Sigmoid colon (tissue), 4 donors: ENCODE measurements around the gene FMO5.

Experiments
- CTCF ChIP-seq, 4 experiments: fragments of 450-650 bp in 3 of 4; fragments of 200-600 bp in 1 of 4; IDR thresholded peaks; one replicate each; pipeline ENCODE4 v1.5.1; 2016 to 2019; ENCODE audit warnings: antibody characterized with exemption in 4 of 4, mild to moderate bottlenecking in 3 of 4, moderate library complexity in 2 of 4
- EP300 ChIP-seq, 4 donors: sonication (generic); formaldehyde crosslinking; IDR thresholded peaks; one replicate each; pipeline ENCODE4 v1.6.1; 2017; ENCODE audit warnings: antibody characterized with exemption in 4 of 4
- POLR2A ChIP-seq, 2 donors: fragments of 450-650 bp; IDR thresholded peaks; one replicate each; pipeline ENCODE4 v1.6.1; 2016; ENCODE audit warnings: antibody characterized with exemption in 2 of 2, mild to moderate bottlenecking in 2 of 2, moderate library complexity in 2 of 2

GRCh38 chr1:147246044-147246690 lies 21.0 kb upstream of the FMO5 start:
- TF ChIP-seq CTCF (IDR thresholded peaks at IDR 0.05) = no peak
- no peak for TF ChIP-seq POLR2A (IDR thresholded peaks at IDR 0.05)
- TF ChIP-seq EP300 (IDR thresholded peaks at IDR 0.05) = no peak
